Measurements from ENCODE around the gene CCDC8. TPM values are rescaled to one million over a fixed set of nuclear protein-coding genes. Genes with fewer than 3 reads are reported as not detected.
"Not testable (repeated sequence)": the region's sequence is repeated elsewhere in the genome, so short reads cannot be mapped to it uniquely, and the experiment has no call there.

Gene CCDC8
- total RNA-seq, 1 experiment from 2014 or later = not detected

- DNase-seq (ENCODE audit: low read depth) = peak; percentile 59
Observed at GRCh38 chr19:46428239-46429135, 15.1 kb upstream of the CCDC8 start, which contains the start of gene PNMA8C. Gene PNMA8C (minus strand): TSS chr19:46428936. CDS start chr19:46428359, 577 bp downstream.

GRCh38 chr19:46427518-46428045 is 14.2 kb upstream of the CCDC8 start:
- no peak for DNase-seq (ENCODE audit: low read depth)

DNA sequence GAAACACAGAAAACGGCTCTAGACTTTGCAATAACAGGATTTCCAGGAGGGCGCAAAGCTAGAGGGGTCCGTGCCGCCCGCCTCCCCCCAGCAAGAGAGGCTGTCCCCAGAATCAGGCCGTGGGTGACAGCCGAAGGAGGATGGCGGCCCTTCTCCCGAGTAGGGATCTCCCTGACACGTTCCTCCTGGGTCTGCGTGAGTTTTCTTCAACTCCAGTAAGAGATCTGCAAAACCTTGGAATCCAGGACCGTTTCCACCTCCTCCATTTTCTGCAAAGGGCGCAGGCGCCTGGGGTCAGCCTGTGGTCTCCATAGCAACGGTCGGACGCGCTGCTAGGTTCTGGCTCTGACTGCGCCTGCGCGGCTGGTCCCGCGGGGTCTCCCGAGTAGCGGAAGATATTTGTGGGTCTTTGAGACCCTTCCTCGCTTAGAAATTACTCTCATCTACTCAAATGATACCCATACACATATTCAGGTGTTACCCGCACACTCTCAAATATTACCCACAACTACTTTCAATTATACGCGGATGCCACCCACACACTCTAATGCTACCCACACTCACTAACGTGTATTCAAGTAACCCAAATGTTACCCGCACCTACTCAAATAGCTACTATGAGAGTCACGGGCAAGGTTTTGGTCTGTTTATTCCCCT is 13.3 kb upstream of the CCDC8 start:
- peak; percentile 55 for DNase-seq (ENCODE audit: low read depth)

DNA sequence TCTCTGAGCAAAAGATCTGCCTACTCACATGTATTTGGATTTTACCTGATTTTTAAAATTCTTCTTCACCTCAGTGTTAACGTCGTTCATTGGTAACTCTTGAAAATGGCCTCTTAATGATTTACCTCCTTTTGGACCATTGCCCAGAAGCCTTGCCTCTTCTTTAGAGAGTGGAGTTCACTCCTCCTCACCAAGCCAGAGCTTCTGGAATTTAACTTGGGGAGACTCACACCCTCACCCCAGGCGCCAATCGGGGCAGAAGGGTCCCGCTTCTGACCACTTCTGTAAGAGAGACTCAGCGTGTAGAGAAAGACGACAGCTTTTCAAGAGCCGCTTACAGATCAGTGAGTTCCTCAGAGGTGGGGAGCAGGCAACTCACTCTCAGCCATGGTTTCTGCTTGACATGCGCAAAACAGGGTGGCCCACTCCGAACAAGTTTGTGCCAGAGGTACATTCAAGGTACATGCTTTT is 12.7 kb upstream of the CCDC8 start:
- peak; percentile 28 for DNase-seq (ENCODE audit: low read depth)

GRCh38 chr19:46423188-46423587 is 9.8 kb upstream of the CCDC8 start:
- no peak for DNase-seq (ENCODE audit: low read depth)

DNA sequence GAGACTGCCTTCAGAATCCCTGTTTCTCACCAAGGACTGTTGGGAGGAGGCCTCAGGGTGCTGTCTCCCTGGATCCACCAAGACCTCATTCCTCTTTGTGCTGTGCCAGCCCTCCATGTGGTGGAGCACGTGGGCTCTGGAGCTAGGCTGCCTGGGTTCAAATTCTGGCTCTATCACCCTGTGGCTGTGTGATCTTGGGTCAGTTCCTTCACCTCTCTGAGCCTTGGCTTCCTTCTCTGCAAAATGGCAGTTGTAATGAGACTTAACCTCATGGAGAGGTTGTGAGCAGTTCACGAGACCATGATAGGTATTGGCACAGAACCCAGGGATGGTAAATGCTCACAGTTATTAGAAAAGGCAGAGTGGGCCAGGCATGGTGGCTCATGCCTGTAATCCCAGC is 9.0 kb upstream of the CCDC8 start:
- no peak for DNase-seq (ENCODE audit: low read depth)

- no peak for DNase-seq (ENCODE audit: low read depth)
Observed at GRCh38 chr19:46420056-46420455, 6.7 kb upstream of the CCDC8 start.

- DNase-seq (ENCODE audit: low read depth) = peak; percentile 77
Observed at GRCh38 chr19:46415804-46416709, 2.7 kb upstream of the CCDC8 start.

DNA sequence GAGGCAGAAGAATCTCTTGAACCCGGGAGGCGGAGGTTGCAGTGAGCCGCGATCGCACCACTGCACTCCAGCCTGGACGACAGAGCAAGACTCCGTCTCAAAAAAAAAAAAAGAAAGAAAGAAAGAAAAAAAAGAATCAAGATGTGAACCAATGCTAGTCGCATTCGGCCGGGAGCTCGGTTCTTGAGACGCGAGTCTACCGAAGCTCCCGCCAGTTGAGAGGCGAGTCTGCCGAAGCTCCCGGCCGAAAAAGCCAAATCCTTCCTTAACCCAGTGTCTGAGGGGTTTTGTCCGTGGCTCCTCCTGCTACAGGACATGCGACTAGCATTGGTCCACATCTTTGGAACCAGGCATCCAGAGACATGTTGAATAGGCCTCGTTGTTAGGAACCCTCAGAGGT is 1.5 kb upstream of the CCDC8 start:
- not testable (repeated sequence) for DNase-seq (ENCODE audit: low read depth)

DNA sequence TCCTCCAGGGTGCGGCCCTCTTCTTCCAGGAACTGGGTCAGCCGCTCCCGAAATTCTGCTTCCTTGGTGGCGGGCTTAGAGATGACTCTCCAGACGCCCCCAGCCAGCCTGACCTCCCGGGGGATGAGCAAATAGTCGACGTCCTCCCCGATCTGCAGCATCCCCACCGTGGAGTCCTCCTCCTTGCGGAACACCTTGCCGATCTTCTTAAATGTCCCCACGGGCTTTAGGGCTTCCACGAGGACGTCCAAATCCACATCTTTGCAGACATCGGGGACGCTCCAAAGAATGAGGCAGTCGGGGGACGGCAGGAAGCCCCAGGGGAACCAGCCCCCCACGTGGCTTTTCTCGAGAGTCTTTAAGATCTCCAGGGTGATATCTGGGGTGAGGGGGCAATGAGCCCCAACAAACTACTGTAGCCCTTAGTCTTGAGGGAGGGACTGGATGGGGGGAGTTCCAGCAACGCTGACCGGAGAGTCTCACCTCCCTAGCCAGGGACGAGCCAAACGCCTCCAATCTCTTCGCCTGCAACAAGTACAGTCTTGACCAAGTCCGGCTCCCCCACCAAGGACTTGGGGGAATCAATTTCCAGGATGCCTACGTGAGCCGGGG is 608 bp downstream of the CCDC8 start:
- DNase-seq (ENCODE audit: low read depth) = no peak

DNA sequence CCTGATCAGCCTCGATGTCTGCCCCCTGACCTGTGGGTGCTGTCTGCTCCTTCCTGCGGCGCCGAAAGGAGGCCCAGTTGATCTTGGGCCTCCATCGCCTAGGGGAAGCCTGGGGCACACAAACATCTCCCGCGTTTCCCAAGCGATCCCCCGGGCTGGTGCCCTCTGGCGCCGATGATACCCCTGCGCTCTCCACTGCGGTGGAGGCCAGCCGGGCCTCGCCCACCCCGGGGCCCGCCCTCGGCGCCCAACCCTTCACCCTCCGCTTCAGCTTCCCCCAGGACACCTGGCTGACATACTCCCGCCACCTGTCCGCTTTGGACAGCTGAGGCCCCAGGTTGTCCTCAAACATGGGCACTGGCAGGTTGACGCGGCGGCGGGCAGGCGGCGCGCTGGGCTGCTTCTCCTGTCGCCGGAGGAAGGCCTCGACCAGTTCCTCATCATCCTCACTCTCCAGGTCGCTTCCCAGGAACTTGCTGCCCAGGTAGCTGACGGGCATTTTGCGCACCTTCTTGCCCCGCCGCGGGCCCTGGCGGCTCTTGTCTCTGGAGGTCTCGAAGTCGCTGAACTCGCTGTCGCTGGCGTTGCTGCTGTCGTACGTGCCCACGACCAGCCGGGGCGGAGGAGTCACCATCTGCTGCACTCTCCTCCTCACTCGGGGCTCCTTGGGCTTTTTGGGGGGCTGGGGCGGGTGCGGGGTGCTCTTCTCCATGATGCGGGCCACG is 1.3 kb downstream of the CCDC8 start:
- no peak for DNase-seq (ENCODE audit: low read depth)

DNA sequence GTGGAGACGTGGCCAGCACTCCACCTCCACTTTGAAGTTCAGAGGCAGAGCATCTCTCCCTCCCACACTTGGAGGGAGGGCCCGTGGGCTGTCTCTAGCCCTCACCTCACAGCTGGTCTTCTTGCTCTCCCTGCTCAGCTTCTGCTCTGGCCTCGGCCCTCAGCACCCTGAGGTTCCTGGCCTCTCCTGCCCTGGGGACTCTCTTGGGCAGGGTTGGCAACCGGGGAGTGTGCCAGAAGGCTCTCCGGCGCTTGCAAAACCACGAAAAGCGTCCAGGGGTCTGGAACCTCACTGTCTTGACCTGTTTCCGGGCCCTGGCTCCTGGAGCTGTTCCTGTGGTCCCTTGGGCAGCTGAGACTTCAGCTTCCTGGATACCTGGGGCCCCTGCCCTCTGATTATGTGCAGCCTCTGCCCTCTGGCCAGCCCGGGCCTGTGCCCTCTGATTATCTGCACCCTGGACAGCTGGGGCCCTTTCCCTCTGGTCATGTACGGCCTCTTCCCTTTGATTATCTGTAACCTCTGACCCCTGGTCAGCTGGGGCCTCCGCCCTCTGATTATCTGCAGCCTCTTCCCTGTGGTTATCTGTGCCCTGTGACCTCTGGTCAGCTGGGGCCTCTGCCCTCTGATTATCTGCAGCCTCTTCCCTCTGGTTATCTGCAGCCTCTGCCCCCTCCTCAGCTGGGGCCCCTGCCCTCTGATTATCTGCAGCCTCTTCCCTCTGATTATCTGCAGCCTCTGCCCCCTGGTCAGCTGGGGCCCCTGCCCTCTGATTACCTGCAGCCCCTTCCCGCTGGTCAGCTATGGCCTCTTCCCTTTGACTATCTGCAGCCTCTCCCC is 2.1 kb downstream of the CCDC8 start:
- no peak for DNase-seq (ENCODE audit: low read depth)

DNA sequence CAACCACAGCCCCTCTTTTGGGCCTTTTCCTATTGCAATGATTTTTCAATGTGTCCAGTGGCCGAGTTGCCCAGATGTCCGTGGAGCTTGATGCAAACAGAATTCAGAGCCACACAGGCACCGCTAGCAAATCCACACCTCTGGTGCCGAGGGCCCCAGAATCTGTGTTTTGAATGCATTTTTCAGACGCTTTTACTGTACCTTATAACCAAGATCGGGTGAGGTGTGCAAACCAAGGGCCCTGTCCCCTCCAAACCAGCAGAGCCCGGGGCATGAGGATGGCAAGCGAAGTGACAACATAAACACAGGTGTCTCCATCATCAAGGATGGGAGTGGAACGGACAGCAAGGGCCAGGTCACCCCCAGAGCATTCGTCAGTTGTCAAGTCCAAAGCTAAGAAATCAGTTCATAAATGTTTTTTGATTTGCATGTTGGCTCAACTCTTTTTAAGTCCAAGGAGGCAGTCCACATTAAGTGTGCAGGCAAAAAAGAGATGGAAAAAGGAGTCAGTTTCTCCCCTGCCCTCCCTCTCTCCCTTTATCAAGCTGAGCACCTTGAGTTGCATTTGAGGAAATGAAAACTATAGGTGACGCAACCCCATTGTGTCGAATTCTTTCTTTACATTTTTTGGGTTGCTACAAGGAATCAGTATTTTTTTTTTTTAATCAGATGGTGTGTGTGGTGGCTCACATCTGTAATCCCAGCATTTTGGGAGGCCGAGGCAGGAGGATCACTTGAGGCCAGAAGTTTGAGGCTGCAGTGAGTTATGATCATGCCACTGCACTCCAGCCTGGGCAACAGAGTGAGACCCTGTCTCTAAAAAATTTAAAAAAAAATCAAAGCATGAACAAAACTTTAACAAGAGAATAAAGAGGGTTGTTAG is 2.9 kb downstream of the CCDC8 start:
- no peak for DNase-seq (ENCODE audit: low read depth)

DNA sequence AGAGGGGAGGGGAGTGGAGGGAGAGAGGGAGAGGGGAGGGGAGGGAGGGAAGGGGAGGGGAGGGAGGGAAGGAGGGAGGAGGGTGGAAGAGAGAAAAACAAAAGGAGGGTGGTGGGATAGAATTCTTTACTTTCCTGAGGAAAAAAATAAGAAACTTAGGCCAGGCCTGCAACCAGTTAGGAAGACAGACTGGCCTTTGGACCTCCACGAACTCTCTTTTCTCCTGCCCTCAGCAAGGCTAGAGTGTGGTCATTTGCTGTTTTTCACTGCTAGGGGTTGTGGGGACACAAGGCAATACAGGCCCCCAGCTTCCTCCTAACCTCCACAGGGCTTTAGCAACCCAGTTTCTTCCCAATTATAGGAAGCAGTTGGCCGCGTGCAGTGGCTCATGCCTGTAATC is 4.2 kb downstream of the CCDC8 start:
- DNase-seq (ENCODE audit: low read depth) = no peak

- DNase-seq (ENCODE audit: low read depth) = no peak
Observed at GRCh38 chr19:46408664-46409039, 4.7 kb downstream of the CCDC8 start.

GRCh38 chr19:46407856-46408663 is 5.3 kb downstream of the CCDC8 start:
- no peak for DNase-seq (ENCODE audit: low read depth)

DNA sequence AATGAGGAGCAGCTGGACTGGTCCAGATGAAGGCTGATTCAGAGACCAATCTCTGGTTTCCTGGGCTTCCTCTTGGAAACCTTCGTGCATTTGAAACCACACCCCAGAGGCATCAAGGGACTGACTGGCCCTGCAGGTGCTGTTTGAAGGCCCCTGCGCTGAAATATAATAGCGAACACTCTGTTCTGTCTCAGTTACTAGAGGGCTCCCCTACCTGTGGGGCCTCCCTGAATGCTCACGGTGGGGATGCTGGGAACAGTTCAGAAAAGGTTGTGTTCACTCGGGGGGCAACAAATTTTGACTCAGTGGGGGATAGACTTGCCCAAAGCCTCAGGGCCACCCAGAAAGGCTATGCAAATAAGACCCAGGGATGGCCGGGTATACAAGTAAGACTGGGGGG is 6.4 kb downstream of the CCDC8 start:
- no peak for DNase-seq (ENCODE audit: low read depth)
